ENCODE measurements around the gene RBM14.

RBM14 gene

GRCh38 chr11:66569076-66569475, 47.4 kb upstream of the RBM14 start:
- no peak for TF ChIP-seq EZH2 (IDR thresholded peaks at IDR 0.05; ENCODE audit: borderline replicate concordance, low read depth, low read length, severe bottlenecking)
- TF ChIP-seq CTCF (IDR thresholded peaks at IDR 0.05; ENCODE audit: borderline replicate concordance, extremely low read depth, low read length, poor library complexity, severe bottlenecking) = no peak
- H3K27me3 ChIP-seq (ENCODE audit: insufficient read depth, low read length, poor library complexity) = no peaks in the 10 kb centered on the region
- H3K79me2 ChIP-seq (ENCODE audit: insufficient read depth, low read length) = no peaks in the 10 kb centered on the region
- H3K4me3 ChIP-seq (ENCODE audit: low read depth in 1 of 2, low read length in 2 of 2) = no peak overlapping the region
- H3K4me2 ChIP-seq (ENCODE audit: insufficient read depth, low read length) = no peak overlapping the region
- no peak overlapping the region for H2AFZ ChIP-seq (ENCODE audit: low read depth, low read length)
- ATAC-seq (ENCODE audit: insufficient read depth, low read depth) (no peak), DNase-seq (no peak)
- H3K9ac ChIP-seq (ENCODE audit: low read depth, low read length) = no peak overlapping the region
- H4K20me1 ChIP-seq (ENCODE audit: insufficient read depth, low read length) = no peaks in the 10 kb centered on the region
- no peaks in the 10 kb centered on the region for H3K9me3 ChIP-seq (ENCODE audit: insufficient read depth, low read length, severe bottlenecking)
- no peaks in the 10 kb centered on the region for H3K4me1 ChIP-seq (ENCODE audit: insufficient read depth, low read length)
- H3K27ac ChIP-seq (ENCODE audit: low read length) = no peak overlapping the region
- H3K36me3 ChIP-seq (ENCODE audit: insufficient read depth, low read length) = no peaks in the 10 kb centered on the region

- no peak for TF ChIP-seq EZH2 (IDR thresholded peaks at IDR 0.05; ENCODE audit: borderline replicate concordance, low read depth, low read length, severe bottlenecking)
- no peak for TF ChIP-seq CTCF (IDR thresholded peaks at IDR 0.05; ENCODE audit: borderline replicate concordance, extremely low read depth, low read length, poor library complexity, severe bottlenecking)
- Histone ChIP-seq H3K4me3 (ENCODE audit: low read depth in 1 of 2, low read length in 2 of 2) (no peak overlapping the region), H3K79me2 (ENCODE audit: insufficient read depth, low read length) (no peaks in the 10 kb centered on the region), H3K4me2 (ENCODE audit: insufficient read depth, low read length) (no peak overlapping the region), H4K20me1 (ENCODE audit: insufficient read depth, low read length) (no peaks in the 10 kb centered on the region), H3K9ac (ENCODE audit: low read depth, low read length) (no peak overlapping the region), H3K9me3 (ENCODE audit: insufficient read depth, low read length, severe bottlenecking) (no peaks in the 10 kb centered on the region), H2AFZ (ENCODE audit: low read depth, low read length) (no peak overlapping the region), H3K27me3 (ENCODE audit: insufficient read depth, low read length, poor library complexity) (no peaks in the 10 kb centered on the region), H3K27ac (ENCODE audit: low read length) (no peak overlapping the region), H3K4me1 (ENCODE audit: insufficient read depth, low read length) (no peaks in the 10 kb centered on the region), H3K36me3 (ENCODE audit: insufficient read depth, low read length) (no peaks in the 10 kb centered on the region)
- ATAC-seq (ENCODE audit: insufficient read depth, low read depth) = no peak
- DNase-seq = no peak
Measured at GRCh38 chr11:66570079-66570849, 46.2 kb upstream of the RBM14 start.

- Histone ChIP-seq H3K36me3 (ENCODE audit: insufficient read depth, low read length) (no peaks in the 10 kb centered on the region), H3K27ac (ENCODE audit: low read length) (no peak overlapping the region), H3K9ac (ENCODE audit: low read depth, low read length) (no peak overlapping the region), H2AFZ (ENCODE audit: low read depth, low read length) (no peak overlapping the region), H3K9me3 (ENCODE audit: insufficient read depth, low read length, severe bottlenecking) (no peaks in the 10 kb centered on the region), H3K4me1 (ENCODE audit: insufficient read depth, low read length) (no peaks in the 10 kb centered on the region), H4K20me1 (ENCODE audit: insufficient read depth, low read length) (no peaks in the 10 kb centered on the region), H3K27me3 (ENCODE audit: insufficient read depth, low read length, poor library complexity) (no peaks in the 10 kb centered on the region), H3K4me2 (ENCODE audit: insufficient read depth, low read length) (no peak overlapping the region), H3K79me2 (ENCODE audit: insufficient read depth, low read length) (no peaks in the 10 kb centered on the region), H3K4me3 (ENCODE audit: low read depth in 1 of 2, low read length in 2 of 2) (no peak overlapping the region)
- DNase-seq = no peak
- no peak for ATAC-seq (ENCODE audit: insufficient read depth, low read depth)
- no peak for TF ChIP-seq CTCF (IDR thresholded peaks at IDR 0.05; ENCODE audit: borderline replicate concordance, extremely low read depth, low read length, poor library complexity, severe bottlenecking)
- TF ChIP-seq EZH2 (IDR thresholded peaks at IDR 0.05; ENCODE audit: borderline replicate concordance, low read depth, low read length, severe bottlenecking) = no peak
Measured at GRCh38 chr11:66570850-66571180, 45.6 kb upstream of the RBM14 start.

All from DND-41 (cell line).